K562 (cell line): ENCODE data around the gene DYSF. TPM values are rescaled to one million over a fixed set of nuclear protein-coding genes. Genes with fewer than 3 reads are reported as not detected.

Experiments used
- ATAC-seq: fragments of 200-7000 bp; cut with Tn5 transposase; 3 replicates; pipeline ENCODE4 v1.9.1; 2020; ENCODE audit warnings: moderate library complexity
- BruUV-seq: library from RNA; stranded (reverse); fragments of 400-500 nt; replicated peaks from 2 replicates; lab custom pipeline; 2021; lab: Mats Ljungman, UMichigan
- CTCF ChIA-PET: fragments of 300-600 bp; formaldehyde crosslinking; extraction: SDS; loops from one replicate; lab custom pipeline; 2021; ENCODE audit warnings: low intra/inter-chr PET ratio; lab: Yijun Ruan, JAX
- POLR2A ChIA-PET: fragments of 300-600, 350-650 bp; sonication (Branson Sonifier 250); formaldehyde crosslinking; extraction: SDS; loops from one replicate; lab custom pipeline; 2021; ENCODE audit warnings: antibody characterized with exemption, inconsistent platforms; lab: Yijun Ruan, JAX
- DNase-seq, 4 experiments: peaks; one replicate each; pipeline versions ENCODE4 v3.0.0 to v3.0.0-alpha.2; 2011 to 2018; ENCODE audit warnings: low spot score in 3 of 4, mixed read lengths in 3 of 4; ENCODE audit errors: extremely low read depth in 1 of 4
- FAIRE-seq: peaks from 2 replicates; lab custom pipeline; 2011; peaks lifted over from hg19 to GRCh38; lab: Jason Lieb, UNC
- H2AFZ ChIP-seq: 2 replicates; pipeline ENCODE4 v1.6.0; 2011; ENCODE audit warnings: low read depth, low read length, control low read depth, inconsistent platforms
- H3K27ac ChIP-seq: fragments of 200-600 bp; 3 replicates; pipeline ENCODE4 v1.8.0; 2011; ENCODE audit warnings: low read depth, mild to moderate bottlenecking, control low read depth, inconsistent platforms, low read length, moderate library complexity, mixed read lengths; ENCODE audit errors: extremely low read depth
- H3K27me3 ChIP-seq, 2 experiments: fragments of 300-600 bp in 1 of 2; 2 replicates in 1 of 2; 3 replicates in 1 of 2; pipeline versions ENCODE4 v1.6.0 to v1.8.0; 2011; ENCODE audit warnings: inconsistent platforms in 2 of 2, low read length in 2 of 2, mild to moderate bottlenecking in 1 of 2, mixed read lengths in 1 of 2, moderate library complexity in 1 of 2; ENCODE audit not compliant: control insufficient read depth in 2 of 2, insufficient read depth in 2 of 2
- H3K36me3 ChIP-seq: fragments of 300-600 bp; 3 replicates; pipeline ENCODE4 v1.8.0; 2011; ENCODE audit warnings: mild to moderate bottlenecking, low read length, inconsistent platforms; ENCODE audit not compliant: control insufficient read depth, insufficient read depth
- H3K4me1 ChIP-seq, 2 experiments: fragments of 200-600 bp in 1 of 2; replicated peaks in 1 of 2; 2 replicates in 1 of 2; 3 replicates in 1 of 2; pipeline versions ENCODE4 v1.5.1 to v1.8.0; 2011; ENCODE audit warnings: inconsistent platforms in 2 of 2, low read length in 2 of 2, mild to moderate bottlenecking in 1 of 2, mixed read lengths in 1 of 2, moderate library complexity in 1 of 2; ENCODE audit not compliant: control insufficient read depth in 2 of 2, insufficient read depth in 2 of 2
- H3K4me2 ChIP-seq: 2 replicates; pipeline ENCODE4 v1.6.1; 2011; ENCODE audit warnings: low read length, control low read depth, inconsistent platforms, mixed read lengths; ENCODE audit not compliant: insufficient read depth
- H3K4me3 ChIP-seq: fragments of 200-600 bp; sonication (generic), shearing (Covaris generic); 2 replicates; pipeline ENCODE4 v1.5.1; 2016; ENCODE audit warnings: control low read depth, inconsistent platforms
- H3K79me2 ChIP-seq: fragments of 200-600 bp; 3 replicates; pipeline ENCODE4 v1.8.0; 2011; ENCODE audit warnings: low read length, inconsistent platforms; ENCODE audit not compliant: control insufficient read depth, insufficient read depth
- H3K9ac ChIP-seq, 2 experiments: 2 replicates each; pipeline versions ENCODE4 v1.6.0 to v1.6.1; 2011; ENCODE audit warnings: low read depth in 2 of 2, low read length in 2 of 2, control low read depth in 1 of 2, inconsistent platforms in 1 of 2, mild to moderate bottlenecking in 1 of 2, mixed read lengths in 1 of 2; ENCODE audit not compliant: insufficient read depth in 1 of 2
- H3K9me1 ChIP-seq: one replicate; pipeline ENCODE4 v1.6.0; 2011; ENCODE audit warnings: inconsistent platforms, mild to moderate bottlenecking, low read length, moderate library complexity; ENCODE audit not compliant: control insufficient read depth, insufficient read depth
- H3K9me3 ChIP-seq: replicated peaks from 2 replicates; pipeline ENCODE4 v1.5.1; 2011; ENCODE audit warnings: low read depth, low read length, inconsistent platforms; ENCODE audit not compliant: control insufficient read depth, insufficient read depth
- H4K20me1 ChIP-seq: replicated peaks from 2 replicates; pipeline ENCODE4 v1.6.1; 2011; ENCODE audit warnings: low read length, inconsistent platforms, mixed read lengths; ENCODE audit not compliant: control insufficient read depth, insufficient read depth
- CC2D1A ChIP-seq: fragments of 450-650 bp; IDR thresholded peaks from 2 replicates; pipeline ENCODE4 v1.6.1; 2017; ENCODE audit warnings: mild to moderate bottlenecking
- CREB5 ChIP-seq: fragments of 250-450 bp; sonication (Bioruptor Pico); IDR thresholded peaks from 2 replicates; pipeline ENCODE4 v1.5.0; 2020; ENCODE audit warnings: mild to moderate bottlenecking
- MAFK ChIP-seq: IDR thresholded peaks from 2 replicates; pipeline ENCODE4 v1.6.1; 2011; ENCODE audit warnings: low read length, improper control_type of control experiment
- ZFX ChIP-seq: sonication (generic); formaldehyde crosslinking; IDR thresholded peaks from 2 replicates; pipeline ENCODE4 v1.8.0; 2022; ENCODE audit warnings: mild to moderate bottlenecking, missing genetic modification reagents, moderate library complexity
- WGBS: fragments of 100-300 bp; shearing (Covaris generic); methylation state at CpG from one replicate; pipeline ENCODE4 v1.1.6; 2016; ENCODE audit warnings: low coverage, mixed read lengths; ENCODE audit not compliant: insufficient coverage; ENCODE audit errors: missing lambda C conversion rate; 5-methylcytosine and 5-hydroxymethylcytosine counted together
- in situ Hi-C: fragments of 300-500 bp; cut with MboI; formaldehyde crosslinking; loops from 4 replicates; pipeline ENCODE4 v1.15.0; 2018; ENCODE audit warnings: inconsistent platforms, mixed read lengths
- intact Hi-C: fragments of 100-400 bp; cut with micrococcal nuclease; formaldehyde crosslinking; loops from 2 replicates; pipeline ENCODE4 v1.14.2; 2022
- polyA plus RNA-seq, 8 experiments: library from polyadenylated mRNA; depleted of rRNA in 4 of 8; stranded (reverse) in 5 of 8; unstranded in 3 of 8; fragments of >200 nt; fragmentation: Nextera tagmentation in 2 of 8; fragmentation: Illumina TruSeq in 1 of 8; extraction: Ambion mirVana in 2 of 8; extraction: Trizol in 1 of 8; gene quantifications; 2 replicates each; pipeline versions ENCODE4 v1.2.1 to v1.2.3, GENCODE V29; 2011 to 2014; ENCODE audit warnings: inconsistent platforms in 1 of 8, missing spikeins in 1 of 8
- total RNA-seq, 7 experiments: library from RNA; depleted of rRNA in 6 of 7; stranded (reverse); fragments of >200 nt in 6 of 7; fragmentation: Illumina TruSeq in 2 of 7; extraction: Trizol in 2 of 7; gene quantifications; 2 replicates each; pipeline versions ENCODE4 v1.2.1 to v1.2.3, GENCODE V29; 2011 to 2021; ENCODE audit warnings: low replicate concordance in 1 of 7

The DYSF gene
- total and polyA plus RNA-seq, 9 of the 15 experiments (the other 6 are each of a cell fraction or from before 2014, with no cell fraction given) = 0.01 to 0.80 (median 0.29) TPM

DNA sequence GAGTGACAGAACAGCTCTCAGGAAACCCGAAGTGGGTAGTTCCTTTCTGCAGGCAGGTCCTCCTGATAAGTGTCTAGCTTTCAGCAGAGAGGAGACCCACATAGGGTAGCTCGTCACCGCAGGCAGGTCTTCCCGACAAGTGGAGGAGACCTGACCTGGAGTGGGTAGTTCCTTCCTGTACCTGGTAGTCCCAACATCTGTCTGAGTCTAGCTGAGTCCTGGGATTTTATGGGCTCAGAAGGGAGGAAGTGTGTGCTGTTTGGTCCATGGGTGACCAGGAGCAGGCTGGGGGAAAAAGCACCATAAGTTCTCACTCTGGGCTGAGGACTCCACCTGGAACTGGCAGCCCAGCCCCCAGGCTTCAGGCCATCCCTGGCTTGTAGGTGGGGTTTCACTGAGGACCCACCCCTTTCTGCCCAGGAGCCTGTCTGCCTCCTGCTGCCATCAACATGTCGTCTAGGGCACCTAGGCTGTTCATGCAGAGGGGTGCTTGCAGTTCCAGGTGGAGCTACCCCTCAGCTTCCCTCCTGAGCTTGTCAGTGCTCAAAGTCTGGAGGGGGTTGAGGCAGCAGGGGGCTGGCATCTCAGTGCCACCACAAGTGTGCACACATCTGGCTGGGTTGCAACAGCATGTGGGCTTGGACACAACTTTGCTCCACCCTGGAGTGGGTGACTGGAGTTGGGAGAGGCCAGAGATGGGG is 9.4 kb downstream of the DYSF start:
- CTCF ChIA-PET = no interaction called here
- ATAC-seq = no peak
- peaks cover 4% of the 10 kb centered on the region; the same call in 1 of the 2 replicates for H3K9me3 ChIP-seq
- POLR2A ChIA-PET = interaction anchor here (0.6 to 1.3 kb wide), 5 partner anchors 8 to 1600 kb away, joined by 3 to 4 read pairs (median 3); no protein-coding TSS in a partner anchor
- H3K4me2 ChIP-seq = no peak overlapping the region
- H3K36me3 ChIP-seq = no peaks in the 10 kb centered on the region
- H2AFZ ChIP-seq = no peak overlapping the region
- H3K4me3 ChIP-seq = no peak overlapping the region
- TF ChIP-seq ZFX = no peak
- TF ChIP-seq CC2D1A = no peak
- TF ChIP-seq CREB5 (CRISPR knock-in tag) = no peak
- no peak for TF ChIP-seq MAFK
- TF ChIP-seq, all 486 proteins: peak for 0
- FAIRE-seq (no peak), DNase-seq (no peak)
- in situ Hi-C loops (no loop called here), intact Hi-C loops (no loop called here)
- no peaks in the 10 kb centered on the region for H3K79me2 ChIP-seq
- WGBS = 20% methylated on average over 5 of the region's 5 CpGs
- H3K9me1 ChIP-seq = no peaks in the 10 kb centered on the region
- no TSS peak for BruUV-seq
- no peaks in the 10 kb centered on the region for H4K20me1 ChIP-seq
- no peak overlapping the region for H3K9ac ChIP-seq
- H3K4me1 ChIP-seq = peaks cover 2 to 10% of the 10 kb centered on the region in 2 experiments; a peak in 4 of 5 replicates
- no peak overlapping the region for H3K27ac ChIP-seq
- peaks cover 0 to 19% of the 10 kb centered on the region in 2 experiments; a peak in 2 of 5 replicates for H3K27me3 ChIP-seq
